Daoy (cell line): Measurements from ENCODE around the gene IL19. TPM values are rescaled to one million over a fixed set of nuclear protein-coding genes. Genes with fewer than 3 reads are reported as not detected.
"Not testable (repeated sequence)": the region's sequence is repeated elsewhere in the genome, so short reads cannot be mapped to it uniquely, and the experiment has no call there.

Experiments used
- DNase-seq: peaks from one replicate; pipeline ENCODE4 v3.0.0-alpha.2; 2015; ENCODE audit warnings: low read depth
- total RNA-seq: library from RNA; depleted of rRNA; stranded (reverse); fragments of >200 nt; shearing (Covaris generic); gene quantifications from 2 replicates; pipeline ENCODE4 v1.2.3, GENCODE V29; 2014

The IL19 gene
- total RNA-seq, 1 experiment from 2014 or later: not detected

DNA sequence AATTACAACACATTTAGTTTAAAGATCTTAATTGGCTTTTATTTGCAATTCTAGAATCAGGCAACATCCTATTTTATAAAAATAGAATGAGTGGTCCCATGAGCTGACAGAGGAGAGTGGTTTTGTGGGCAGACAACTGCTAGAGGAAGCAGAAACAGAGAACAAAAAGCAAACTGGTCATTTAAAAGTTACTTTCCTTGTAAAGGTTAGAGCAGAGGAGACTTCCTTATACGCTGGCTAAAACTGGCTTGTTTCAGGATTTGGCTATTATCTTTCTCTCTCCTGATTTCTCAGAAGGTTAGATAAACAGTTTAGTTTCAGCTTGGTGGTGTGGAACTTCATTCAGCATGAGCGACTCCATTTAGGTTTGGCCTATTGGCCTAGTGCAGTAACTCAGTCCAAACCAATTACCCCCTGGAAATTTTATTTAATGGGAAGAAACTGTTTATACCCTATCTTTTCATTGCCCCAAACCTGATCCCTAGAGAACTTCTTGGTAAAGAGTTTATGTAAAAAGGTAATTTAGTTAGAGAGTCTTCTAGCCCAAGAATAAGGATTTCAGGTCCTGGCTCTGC is 62.6 kb downstream of the IL19 start:
- DNase-seq: no peak

DNA sequence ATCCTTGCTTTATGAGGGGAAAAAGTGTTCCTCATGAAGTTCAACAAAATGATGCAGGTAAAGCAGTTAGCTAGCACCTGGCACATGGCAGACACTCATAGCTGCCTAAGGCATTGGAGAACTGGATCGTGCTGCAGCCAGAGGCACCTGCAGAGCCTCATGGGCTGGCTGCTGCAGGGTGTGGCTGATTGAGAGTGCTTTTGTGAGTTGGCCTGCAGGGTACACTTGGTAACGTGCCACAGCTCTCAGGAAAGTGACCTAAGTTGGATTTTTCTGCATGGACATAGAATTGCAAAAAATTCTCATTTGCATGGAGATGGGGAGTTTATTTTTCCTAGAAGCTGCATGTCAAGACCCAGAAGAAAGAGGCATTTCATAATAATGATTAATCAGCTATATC is 63.2 kb downstream of the IL19 start:
- no peak for DNase-seq

GRCh38 chr1:206834217-206834616 is 63.6 kb downstream of the IL19 start:
- no peak for DNase-seq

GRCh38 chr1:206834711-206835110 is 64.1 kb downstream of the IL19 start:
- DNase-seq: peak; percentile 17

DNA sequence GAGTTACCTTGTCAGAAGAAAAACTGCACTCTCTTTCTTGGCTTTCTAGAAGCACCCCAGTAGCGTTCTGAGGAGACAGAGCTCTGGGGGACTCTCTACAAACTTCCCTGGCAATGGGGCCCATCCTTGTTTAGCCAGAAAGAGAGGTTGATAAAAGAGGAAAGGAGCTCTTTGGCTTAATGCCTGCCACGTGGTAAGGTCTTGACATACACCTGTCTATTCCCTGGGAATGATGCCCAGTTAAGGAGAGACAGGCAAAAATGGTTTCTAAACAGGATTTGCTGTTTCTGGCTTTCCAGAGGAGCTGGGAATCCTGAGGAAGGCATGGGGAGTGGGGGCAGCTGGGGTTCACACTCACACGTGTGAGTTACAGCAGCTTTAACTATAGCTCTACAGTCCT is 64.6 kb downstream of the IL19 start:
- DNase-seq: no peak

DNA sequence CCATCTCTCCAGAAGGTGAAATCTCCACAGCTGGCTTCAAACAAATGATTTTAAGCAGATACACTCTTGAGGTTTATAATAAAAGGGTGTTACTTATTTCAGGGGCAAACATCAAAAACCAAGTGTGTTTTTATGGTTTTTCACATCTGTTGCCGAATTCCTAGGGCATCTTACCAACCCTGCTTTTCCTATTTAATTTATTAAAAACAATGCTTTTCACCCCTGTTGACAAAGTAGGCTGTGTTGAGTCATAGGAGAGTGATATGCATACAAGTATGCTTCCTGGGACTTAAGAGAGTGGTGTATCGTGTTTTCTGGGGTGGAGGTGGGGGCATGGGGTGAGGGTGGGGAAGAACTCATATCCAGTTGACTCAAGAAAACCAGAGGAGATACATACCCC is 65.5 kb downstream of the IL19 start:
- no peak for DNase-seq

- DNase-seq: no peak
These were observed 68.5 kb downstream of the IL19 start for GRCh38 chr1:206839006-206839560.

DNA sequence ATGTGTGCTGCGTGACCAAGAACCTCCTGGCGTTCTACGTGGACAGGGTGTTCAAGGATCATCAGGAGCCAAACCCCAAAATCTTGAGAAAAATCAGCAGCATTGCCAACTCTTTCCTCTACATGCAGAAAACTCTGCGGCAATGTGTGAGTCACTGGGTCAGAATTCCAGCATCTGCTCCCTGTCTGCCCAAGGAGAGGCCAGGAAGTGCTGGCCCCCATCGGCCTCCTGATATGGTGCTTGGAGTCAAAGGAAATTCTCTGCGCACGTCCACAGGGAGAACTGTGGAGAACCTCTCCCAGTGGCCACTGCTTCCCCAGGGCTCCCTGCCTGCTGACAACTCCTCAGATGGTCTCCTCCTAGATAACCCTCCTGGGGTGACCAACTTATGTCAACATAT is 69.3 kb downstream of the IL19 start:
- DNase-seq: peak; percentile 79

GRCh38 chr1:206841609-206842323 is 71.2 kb downstream of the IL19 start:
- DNase-seq: no peak

GRCh38 chr1:206842854-206843253 is 72.3 kb downstream of the IL19 start:
- DNase-seq: no peak

DNA sequence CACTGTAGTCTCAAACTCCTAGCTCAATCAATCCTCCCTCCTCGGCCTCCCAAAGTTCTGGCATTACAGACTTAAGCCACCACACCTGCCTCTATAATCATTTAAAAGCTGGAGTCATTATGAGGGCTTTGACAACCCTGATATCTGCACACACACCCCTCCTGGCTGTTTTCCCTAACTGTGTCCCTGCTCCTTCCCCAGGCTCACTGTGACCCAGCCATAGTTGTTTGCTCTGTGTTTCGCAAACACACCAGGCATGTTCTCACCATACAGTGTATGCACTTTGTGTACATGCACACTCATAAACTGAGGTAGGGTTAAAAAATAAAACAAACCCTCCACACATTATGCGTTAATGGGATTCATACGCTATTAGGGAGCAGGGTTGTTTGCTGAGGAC is 73.1 kb downstream of the IL19 start:
- no peak for DNase-seq

- DNase-seq: no peak
These were observed 75.9 kb downstream of the IL19 start for GRCh38 chr1:206846487-206846886.

DNA sequence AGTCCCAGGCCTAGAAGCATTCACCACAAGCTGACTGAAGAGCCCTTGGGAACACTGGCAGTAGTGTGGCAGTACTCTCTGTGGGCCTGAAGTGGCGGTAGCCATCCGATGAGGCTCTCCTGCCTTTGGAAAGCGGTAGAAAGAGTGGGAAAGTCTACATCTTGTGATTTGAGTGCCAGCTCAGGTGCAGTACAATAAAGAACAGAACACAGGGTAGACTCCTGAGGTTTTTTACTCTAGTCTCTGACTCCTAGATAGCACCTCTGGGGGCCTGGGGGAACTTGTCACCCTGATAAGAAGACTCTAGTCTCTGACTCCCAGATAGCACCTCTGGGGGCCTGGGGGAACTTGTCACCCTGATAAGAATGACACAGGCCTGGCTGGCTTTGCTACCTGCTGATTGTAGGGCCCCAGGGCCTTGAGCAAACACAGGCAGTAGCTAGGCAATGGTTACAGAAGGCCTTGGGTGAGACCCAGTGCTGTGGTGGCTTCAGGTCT is 76.8 kb downstream of the IL19 start:
- DNase-seq: no peak

DNA sequence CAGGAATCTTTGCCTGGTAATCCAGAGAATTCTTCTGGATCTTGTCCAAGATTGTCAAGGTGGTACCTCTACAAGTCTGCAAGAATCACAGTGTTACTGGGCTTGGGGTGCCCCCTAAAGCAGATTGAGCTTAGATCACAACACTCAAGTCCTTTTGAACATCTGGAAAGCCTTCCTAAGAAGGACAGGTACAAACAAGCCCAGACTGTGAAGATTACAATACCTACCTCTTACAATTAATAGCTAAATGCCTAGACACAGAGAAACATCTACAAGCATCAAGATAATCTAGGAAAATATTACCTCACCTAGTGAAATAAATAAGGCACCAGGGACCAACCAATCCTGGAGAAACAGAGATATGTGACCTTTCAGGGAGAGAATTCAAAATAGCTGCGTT is 77.4 kb downstream of the IL19 start:
- DNase-seq: no peak

- no peak for DNase-seq
These were observed 79.8 kb downstream of the IL19 start for GRCh38 chr1:206850401-206850800.

GRCh38 chr1:206851341-206852010 is 80.9 kb downstream of the IL19 start:
- no peak for DNase-seq

- DNase-seq: not testable (repeated sequence)
These were observed 82.1 kb downstream of the IL19 start for GRCh38 chr1:206852662-206853061.

DNA sequence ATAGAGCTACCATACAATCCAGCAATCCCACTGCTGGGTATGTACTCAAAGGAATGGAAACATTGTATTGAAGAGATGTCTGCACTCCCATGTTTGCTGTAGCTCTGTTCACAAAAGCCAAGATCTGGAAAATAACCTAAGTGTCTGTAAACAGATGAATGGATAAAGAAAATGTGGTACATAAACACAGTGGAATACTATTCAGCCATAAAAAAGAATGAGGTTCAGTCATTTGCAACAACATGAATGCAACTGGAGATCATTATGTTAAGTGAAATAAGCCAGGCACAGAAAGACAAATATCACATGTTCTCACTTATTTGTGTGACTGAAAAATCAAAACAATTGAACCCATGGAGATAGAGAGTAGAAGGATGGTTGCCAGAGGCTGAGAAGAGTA is 83.1 kb downstream of the IL19 start:
- DNase-seq: not testable (repeated sequence)

DNA sequence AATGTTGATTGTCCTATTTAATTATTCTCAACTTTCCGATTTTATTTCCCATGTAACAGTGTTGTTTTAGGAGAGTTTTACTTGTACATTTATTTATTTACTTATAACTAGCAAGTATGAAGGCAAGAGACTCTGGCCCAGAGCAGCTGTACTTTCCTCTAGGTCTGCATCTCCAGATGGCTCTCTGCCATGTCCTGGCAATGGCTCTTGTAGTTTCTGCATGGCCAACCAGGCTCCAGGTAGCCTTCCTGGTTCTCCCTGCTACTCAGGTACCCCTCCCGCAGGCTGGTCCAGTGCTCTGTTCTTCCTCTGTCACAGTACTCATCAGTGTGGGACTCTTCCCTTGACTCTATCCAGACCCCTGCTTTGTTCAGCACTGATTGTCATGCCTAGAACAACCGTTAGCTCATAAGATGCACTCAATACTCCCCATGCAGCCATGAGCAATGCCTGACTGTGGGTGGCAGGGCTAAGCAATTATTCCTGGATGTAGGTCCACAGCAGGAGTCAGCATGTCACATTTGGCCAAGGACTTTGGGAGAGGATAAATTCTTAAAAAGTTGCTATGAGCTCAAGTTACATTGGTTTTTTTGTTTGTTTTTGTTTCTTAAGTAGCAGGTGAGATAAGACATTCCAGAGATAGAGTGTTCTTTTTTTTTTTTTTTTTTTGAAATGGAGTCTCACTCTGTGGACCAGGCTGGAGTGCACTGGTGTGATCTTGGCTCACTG is 84.0 kb downstream of the IL19 start:
- peak; percentile 41 for DNase-seq

- DNase-seq: no peak
These were observed 85.3 kb downstream of the IL19 start for GRCh38 chr1:206855859-206856258.

DNA sequence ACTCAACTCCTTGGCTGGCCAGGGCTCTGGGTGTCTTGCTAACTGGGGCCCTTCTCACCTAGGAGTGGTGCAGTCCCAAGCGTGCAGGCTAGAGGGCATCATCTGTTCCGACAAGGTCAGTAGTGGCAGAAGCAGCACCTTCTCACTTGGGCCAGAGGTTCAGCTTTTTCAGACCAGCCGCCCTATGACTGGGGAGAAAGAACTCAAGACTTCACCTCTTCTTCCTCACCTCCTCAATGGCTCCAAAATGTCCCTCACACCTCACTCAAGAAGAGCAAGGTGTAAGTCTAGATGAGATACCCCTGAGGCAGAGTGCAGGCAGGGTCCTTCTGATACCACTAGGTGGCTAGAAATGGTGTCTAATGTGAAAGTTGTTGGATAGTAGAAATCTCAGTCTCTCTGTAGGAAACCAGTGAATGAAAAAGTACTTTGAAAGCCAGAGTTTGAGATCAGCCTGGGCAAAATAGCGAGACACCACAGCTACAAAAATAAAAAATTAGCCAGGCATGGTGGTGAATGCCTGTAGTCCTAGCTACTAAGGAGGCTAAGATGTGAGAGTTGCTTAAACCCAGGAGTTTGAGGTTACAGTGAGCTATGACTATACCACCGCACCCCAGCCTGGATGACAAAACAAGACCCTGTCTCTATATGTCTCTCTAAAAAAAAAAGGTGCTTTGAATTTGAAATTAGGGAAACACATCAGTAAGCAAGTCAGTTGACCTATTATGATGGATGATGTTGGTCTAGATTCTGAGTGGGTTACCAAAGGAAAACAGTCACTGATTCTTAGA is 86.3 kb downstream of the IL19 start:
- no peak for DNase-seq
